ENCODE data around the gene CHRNB2.

DNA sequence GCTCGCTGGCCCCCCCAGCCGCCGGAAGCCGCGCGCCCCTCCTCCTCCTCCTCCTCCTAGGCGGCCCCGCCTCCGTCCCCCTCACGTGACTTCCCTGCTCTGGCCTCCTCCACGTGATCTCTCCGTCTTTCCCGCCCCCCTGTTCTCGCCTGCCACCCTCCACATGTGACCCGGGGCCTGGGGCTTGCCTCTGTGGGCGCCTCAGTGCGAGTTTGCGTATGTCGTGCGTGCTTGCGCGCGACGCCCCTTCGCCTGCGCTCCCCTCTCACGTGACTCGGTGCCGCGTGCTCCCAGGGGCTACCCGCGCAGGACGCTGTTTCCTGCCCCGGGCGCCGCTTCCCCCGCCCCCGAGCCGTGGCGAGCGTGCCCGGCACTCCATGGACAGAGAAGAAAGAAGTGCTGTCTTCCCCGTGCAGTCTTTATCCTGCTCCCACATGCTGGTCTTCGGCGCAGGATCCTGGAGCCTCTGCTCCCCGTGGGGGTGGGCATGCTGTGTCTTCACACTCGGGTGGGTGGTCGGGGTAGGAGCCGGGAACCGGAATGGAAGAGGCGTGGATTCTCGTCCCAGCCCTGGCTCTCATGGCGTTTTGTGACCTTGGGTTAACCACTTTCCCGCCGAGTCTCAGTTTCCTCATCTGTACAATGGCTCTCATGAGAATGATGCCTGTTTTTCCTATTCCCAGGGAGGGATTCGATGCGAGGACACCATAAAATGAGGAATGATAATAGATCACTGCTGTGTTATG is 8.7 kb upstream of the CHRNB2 start:
- TF ChIP-seq, protein P1, sequence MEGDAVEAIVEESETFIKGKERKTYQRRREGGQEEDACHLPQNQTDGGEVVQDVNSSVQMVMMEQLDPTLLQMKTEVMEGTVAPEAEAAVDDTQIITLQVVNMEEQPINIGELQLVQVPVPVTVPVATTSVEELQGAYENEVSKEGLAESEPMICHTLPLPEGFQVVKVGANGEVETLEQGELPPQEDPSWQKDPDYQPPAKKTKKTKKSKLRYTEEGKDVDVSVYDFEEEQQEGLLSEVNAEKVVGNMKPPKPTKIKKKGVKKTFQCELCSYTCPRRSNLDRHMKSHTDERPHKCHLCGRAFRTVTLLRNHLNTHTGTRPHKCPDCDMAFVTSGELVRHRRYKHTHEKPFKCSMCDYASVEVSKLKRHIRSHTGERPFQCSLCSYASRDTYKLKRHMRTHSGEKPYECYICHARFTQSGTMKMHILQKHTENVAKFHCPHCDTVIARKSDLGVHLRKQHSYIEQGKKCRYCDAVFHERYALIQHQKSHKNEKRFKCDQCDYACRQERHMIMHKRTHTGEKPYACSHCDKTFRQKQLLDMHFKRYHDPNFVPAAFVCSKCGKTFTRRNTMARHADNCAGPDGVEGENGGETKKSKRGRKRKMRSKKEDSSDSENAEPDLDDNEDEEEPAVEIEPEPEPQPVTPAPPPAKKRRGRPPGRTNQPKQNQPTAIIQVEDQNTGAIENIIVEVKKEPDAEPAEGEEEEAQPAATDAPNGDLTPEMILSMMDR (IDR thresholded peaks at IDR 0.05) = no peak
- TF ChIP-seq POLR2A (IDR thresholded peaks at IDR 0.05) (peak; percentile 51), EP300 (IDR thresholded peaks at IDR 0.05; ENCODE audit: low read depth) (peak; percentile 25), POLR2AphosphoS5 (IDR thresholded peaks at IDR 0.05) (peak; percentile 77 to 85 (median 80))
